ENCODE measurements around the gene IL4.
"Not testable (repeated sequence)": the region's sequence is repeated elsewhere in the genome, so short reads cannot be mapped to it uniquely, and the experiment has no call there.

IL4 gene

GRCh38 chr5:132629230-132629944, 44.4 kb upstream of the IL4 start (continued):
- TF ChIP-seq PRDM10 (tag by site-specific recombination; IDR thresholded peaks at IDR 0.05) (no peak), SP2 (tag by site-specific recombination; IDR thresholded peaks at IDR 0.05) (no peak), MYNN (tag by site-specific recombination; IDR thresholded peaks at IDR 0.05; ENCODE audit: borderline replicate concordance) (no peak)

- POLR2A ChIA-PET: not testable (repeated sequence)
- CTCF ChIA-PET: interaction anchor here (0.6 to 2.2 kb wide), 2 partner anchors 44 to 113 kb away, joined by 3 to 7 read pairs; no protein-coding TSS in a partner anchor
These were observed 40.2 kb upstream of the IL4 start for GRCh38 chr5:132633587-132633986.

GRCh38 chr5:132635873-132636272, 37.9 kb upstream of the IL4 start:
- ChIA-PET CTCF (interaction anchor here (1.0 to 1.2 kb wide), 2 partner anchors 109 to 250 kb away, joined by 3 to 4 read pairs; no protein-coding TSS in a partner anchor), POLR2A (no interaction called here)
- no peak overlapping the region for H3K4me3 ChIP-seq (ENCODE audit: low read depth, low read length)
- no peak overlapping the region for H3K27ac ChIP-seq (ENCODE audit: extremely low read depth, low read depth, low read length)
- H3K36me3 ChIP-seq (ENCODE audit: control insufficient read depth in 2 of 2, insufficient read depth in 1 of 2, low read length in 2 of 2): peaks cover 30 to 63% of the 10 kb centered on the region in 2 experiments
- H3K9me3 ChIP-seq (ENCODE audit: control insufficient read depth, insufficient read depth, low read depth, low read length): no peaks in the 10 kb centered on the region
- TF ChIP-seq EGR2 (tag by site-specific recombination; IDR thresholded peaks at IDR 0.05; ENCODE audit: low read depth) (no peak), SCRT2 (tag by site-specific recombination; IDR thresholded peaks at IDR 0.05) (peak; percentile 82; the same call in 1 of the 2 replicates), SP7 (tag by site-specific recombination; IDR thresholded peaks at IDR 0.05) (no peak), PRDM1 (tag by site-specific recombination; IDR thresholded peaks at IDR 0.05) (no peak)
- no peaks in the 10 kb centered on the region for H3K4me1 ChIP-seq (ENCODE audit: control insufficient read depth, insufficient read depth, low read length)

More at GRCh38 chr5:132633587-132633986, 40.2 kb upstream of the IL4 start:
- TF ChIP-seq ZNF121 (tag by site-specific recombination; IDR thresholded peaks at IDR 0.05): peak; percentile 81
- H3K27ac ChIP-seq (ENCODE audit: extremely low read depth, low read depth, low read length); H3K4me3 ChIP-seq (ENCODE audit: low read depth, low read length); H3K9me3 ChIP-seq (ENCODE audit: control insufficient read depth, insufficient read depth, low read depth, low read length); H3K4me1 ChIP-seq (ENCODE audit: control insufficient read depth, insufficient read depth, low read length): not testable (repeated sequence)
- peaks cover 27 to 60% of the 10 kb centered on the region in 2 experiments for H3K36me3 ChIP-seq (ENCODE audit: control insufficient read depth in 2 of 2, insufficient read depth in 1 of 2, low read length in 2 of 2)

GRCh38 chr5:132637241-132637640, 36.5 kb upstream of the IL4 start:
- Histone ChIP-seq H3K9me3 (ENCODE audit: control insufficient read depth, insufficient read depth, low read depth, low read length) (no peaks in the 10 kb centered on the region), H3K27ac (ENCODE audit: extremely low read depth, low read depth, low read length) (no peak overlapping the region), H3K4me1 (ENCODE audit: control insufficient read depth, insufficient read depth, low read length) (no peaks in the 10 kb centered on the region), H3K4me3 (ENCODE audit: low read depth, low read length) (no peak overlapping the region), H3K36me3 (ENCODE audit: control insufficient read depth in 2 of 2, insufficient read depth in 1 of 2, low read length in 2 of 2) (peaks cover 26 to 66% of the 10 kb centered on the region in 2 experiments)
- ChIA-PET CTCF (interaction anchor here (1.0 kb wide), 1 partner anchor 110 kb away, joined by 3 read pairs; no protein-coding TSS in a partner anchor), POLR2A (no interaction called here)
- TF ChIP-seq ZNF560 (tag by site-specific recombination; IDR thresholded peaks at IDR 0.05; ENCODE audit: borderline replicate concordance) (no peak), SETDB1 (IDR thresholded peaks at IDR 0.05; ENCODE audit: insufficient read length, low read length) (no peak), KLF8 (tag by site-specific recombination; IDR thresholded peaks at IDR 0.05) (no peak), ZNF777 (tag by site-specific recombination; IDR thresholded peaks at IDR 0.05; ENCODE audit: borderline replicate concordance) (no peak), ZNF211 (tag by site-specific recombination; IDR thresholded peaks at IDR 0.05; ENCODE audit: low read depth) (no peak), BCL6B (tag by site-specific recombination; IDR thresholded peaks at IDR 0.05) (no peak), FEZF1 (tag by site-specific recombination; IDR thresholded peaks at IDR 0.05) (no peak)
